Stimulated activated CD4-positive, alpha-beta T cell treated with anti-CD3 and anti-CD28 coated beads, Interleukin-12 subunit alpha, Interleukin-12 subunit beta, amount 100 ng/mL, for 48 hours (primary cell): Measurements from ENCODE around the gene ZNF322.
A peak's percentile ranks its signal among the peaks of the same experiment; 100 is the strongest.

ENCODE experiments used
- DNase-seq, 3 donors: peaks; one replicate each; pipeline ENCODE4 v3.0.0-alpha.2; 2020; ENCODE audit warnings: low read depth in 2 of 3, low spot score in 1 of 3

The ZNF322 gene

DNA sequence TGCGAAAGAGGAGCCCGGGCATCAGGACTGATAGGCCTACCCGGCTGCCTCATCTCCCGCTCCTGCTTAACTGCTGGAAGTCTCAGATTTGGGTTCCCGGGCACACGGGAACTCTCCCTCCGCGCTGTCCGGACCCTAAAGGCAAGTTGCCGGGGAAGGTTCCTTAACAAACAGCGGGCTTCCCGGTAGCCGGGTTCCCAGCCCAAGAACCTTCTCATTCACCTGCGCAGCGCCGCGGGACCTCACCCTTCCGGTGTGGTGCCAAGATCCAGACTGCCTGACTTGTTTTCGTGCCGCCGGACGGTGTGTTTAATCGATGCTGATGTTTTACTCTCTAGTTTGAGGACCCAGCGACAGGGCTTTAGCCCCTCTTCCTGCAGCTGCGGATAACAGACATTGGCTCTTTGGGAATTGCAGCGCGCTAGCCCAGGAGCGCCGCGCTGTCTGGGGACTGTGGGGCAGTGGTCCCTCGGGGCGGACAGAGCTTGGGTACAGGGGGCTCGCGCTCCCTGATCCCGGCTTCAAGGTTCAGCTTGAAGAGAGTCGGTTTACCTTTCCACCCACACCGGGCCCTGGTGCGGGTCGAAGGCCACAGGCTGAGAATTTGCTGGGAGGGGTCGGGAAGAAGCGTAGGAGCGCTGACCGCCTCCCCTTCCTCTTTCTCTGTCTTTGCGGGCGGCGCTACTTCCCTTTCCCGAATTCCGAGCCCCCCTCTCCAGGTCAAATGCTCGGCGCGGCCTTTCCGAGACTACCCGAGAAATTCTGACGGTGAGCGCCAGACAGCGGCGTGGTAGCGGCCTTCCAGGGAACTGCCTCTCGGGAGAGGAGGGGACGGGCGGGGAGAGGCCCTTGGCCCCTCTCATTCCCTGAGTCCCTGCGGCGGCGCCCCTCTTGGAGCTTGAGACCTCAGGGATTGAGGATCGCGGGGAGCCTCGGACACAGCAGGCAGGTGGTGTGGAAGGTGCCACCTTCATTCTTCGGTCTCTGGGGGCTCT is 45.6 kb downstream of the ZNF322 start:
- DNase-seq = no peak

DNA sequence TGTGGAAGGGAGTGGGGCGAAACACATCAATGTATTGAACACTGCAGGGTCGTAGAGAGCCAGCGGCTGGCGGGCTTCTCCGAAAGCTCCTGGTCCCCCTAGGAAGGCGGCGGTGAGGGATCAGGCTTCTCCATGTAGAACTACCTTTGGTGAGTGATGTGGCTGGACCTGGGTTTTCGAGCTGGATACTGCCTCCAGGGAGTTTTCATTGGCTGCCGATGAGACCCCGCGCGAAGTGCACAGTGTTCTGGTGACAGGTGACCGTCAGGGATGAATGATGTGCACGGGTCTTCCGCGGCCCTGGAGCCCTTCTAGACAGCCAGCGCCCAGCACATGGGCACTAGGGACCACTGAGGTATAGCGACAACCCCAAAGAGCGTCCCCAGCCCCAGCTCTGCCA is 46.3 kb downstream of the ZNF322 start:
- DNase-seq = no peak

DNA sequence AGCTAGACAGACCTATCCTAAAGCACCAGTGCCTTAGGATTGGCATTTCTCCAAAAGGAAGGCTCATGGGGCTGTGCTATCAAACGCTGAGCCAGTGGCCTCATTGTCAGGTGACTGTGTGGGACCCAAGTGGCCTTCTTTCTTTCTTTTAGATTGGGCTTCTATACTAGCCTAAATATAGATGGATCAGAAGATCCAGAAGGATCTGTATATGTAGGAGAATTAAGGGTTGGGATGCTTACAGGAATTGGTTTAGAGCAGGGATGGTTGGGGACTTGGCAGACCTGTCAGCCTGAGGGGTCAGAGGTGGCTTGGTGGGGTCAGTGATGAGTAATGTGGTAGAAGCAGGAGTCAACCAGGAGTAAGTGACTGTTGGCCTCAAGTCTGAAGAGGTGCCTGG is 47.9 kb downstream of the ZNF322 start:
- no peak for DNase-seq

DNA sequence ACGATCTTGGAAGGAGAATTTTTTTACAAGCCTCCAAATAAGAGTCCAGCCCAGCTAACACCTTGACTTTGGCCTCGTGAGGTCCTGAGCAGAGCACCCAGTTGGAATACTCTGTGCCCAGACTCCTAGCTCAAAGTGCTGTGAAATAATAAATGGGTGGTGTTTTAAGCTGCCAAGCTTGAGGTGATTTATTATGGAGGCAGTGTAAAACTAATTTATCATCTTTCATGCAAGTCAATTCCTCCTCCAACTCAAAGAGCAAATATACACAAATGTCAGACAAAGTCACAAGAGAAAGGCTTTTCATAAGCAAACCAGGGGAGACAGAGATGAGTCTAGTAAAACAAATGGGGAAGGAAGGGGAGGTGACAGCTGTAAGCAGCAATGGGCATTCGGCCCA is 50.1 kb downstream of the ZNF322 start:
- DNase-seq = no peak

DNA sequence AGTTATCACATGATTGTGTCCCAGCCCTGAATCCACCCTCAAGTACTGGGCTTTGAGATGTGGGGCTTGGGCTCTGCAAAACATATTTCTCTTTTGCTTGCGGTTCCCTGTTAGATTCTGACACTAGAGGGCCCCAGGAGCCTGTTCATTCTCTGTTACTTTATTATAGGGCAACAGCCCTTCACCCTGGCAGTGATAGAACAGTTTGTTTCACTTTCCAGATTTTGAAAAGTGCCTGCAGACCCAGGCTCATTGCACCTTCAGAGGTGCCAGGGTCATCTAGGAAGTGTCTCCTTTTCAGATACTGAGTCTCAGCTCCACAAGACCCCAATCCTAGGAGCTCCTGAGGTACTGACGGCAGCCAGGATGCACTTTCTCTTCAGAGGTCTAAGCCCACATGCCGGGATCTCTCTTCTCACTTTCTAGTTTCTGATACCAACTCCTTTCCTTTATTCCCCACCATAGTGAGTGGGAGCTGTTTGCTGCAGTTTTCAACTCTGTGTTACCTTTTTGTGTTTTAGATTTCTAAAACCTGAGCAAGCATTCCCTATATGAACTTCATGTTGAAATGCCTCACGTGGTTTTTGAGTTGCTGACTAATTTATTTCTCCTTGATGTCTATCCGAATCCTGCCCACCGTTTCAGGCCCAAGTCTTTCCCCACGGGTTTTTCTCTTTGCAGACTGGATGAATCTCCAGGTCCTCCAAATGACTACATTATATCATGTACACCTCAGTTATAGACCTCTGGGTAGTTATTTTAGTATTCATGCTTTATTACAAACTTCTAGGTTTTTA is 51.9 kb downstream of the ZNF322 start:
- DNase-seq = peak in 2 of 3 donors; percentile 25 to 60

DNA sequence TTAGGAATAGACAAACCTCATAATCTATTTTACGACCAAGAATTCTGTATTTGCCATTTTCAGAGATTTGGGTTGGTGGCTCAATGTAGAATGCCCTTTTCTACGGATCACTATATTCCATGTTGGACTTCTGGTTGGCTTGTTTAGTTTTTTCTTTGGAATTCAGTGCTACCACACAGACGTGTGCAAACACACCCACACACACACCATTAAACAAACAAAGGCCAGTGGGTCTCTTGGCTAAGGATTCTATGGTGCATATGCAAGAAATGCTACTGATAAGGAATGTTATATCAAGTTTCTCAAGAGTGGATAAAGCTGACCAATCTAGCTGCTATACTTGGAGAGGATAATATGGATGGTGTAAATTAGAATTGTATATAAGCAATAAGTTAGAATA is 54.7 kb downstream of the ZNF322 start:
- DNase-seq = no peak

DNA sequence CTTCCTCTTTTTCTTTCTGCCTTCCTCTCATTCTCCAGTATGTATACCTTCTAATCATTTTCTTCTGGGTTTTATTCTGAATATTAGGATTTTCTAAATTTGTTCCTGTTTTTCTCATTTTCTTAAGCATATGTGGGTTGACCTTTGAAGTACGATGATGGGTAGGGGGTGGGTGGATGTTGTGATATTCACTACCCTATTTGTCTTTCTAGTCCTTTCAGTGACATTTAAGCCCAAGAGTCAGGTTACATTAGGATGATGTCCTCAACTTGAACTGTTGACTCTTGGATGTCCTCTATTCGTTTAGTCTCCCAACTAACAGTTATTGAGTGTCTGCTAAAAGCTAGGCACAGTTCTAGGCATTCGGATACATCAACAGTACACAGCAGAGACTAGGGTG is 55.5 kb downstream of the ZNF322 start:
- DNase-seq = no peak

DNA sequence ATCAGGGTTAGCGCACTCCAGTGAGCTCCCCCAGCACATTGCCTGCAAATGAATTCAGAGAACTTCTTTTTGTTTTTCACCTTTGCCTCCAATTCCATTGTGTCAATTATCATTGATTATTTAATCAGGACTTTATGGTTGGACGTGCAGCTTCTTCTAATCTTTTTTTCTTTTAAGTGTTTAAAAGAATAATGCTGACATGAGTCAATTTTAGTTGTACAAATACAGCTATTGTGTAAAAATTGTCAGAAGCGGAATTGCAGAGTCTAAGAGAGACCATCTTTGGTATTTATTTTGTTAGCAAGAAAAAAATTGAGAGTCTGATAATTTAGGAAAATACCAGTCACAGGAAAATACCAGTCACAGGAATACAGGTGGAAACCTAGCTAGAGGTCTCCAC is 57.3 kb downstream of the ZNF322 start:
- DNase-seq = no peak

DNA sequence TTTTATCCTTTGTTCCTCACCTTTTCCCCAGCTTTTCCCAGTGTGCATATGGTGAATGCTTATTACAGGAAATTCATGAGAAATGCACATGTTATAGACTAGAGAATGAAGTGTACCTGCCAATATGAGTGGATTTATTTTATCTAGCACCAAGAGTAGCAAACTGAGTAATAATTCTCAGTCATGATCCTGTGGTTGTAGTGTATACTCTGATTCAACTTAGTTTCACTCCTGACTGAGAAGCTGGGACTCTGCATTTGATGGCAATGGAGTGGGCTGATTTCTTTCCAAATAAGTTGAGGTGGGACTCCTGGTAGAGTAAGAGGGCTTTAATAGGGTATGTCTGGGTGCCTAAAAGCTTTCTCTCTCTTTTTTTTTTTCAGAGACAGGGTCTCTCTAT is 58.8 kb downstream of the ZNF322 start:
- no peak for DNase-seq

DNA sequence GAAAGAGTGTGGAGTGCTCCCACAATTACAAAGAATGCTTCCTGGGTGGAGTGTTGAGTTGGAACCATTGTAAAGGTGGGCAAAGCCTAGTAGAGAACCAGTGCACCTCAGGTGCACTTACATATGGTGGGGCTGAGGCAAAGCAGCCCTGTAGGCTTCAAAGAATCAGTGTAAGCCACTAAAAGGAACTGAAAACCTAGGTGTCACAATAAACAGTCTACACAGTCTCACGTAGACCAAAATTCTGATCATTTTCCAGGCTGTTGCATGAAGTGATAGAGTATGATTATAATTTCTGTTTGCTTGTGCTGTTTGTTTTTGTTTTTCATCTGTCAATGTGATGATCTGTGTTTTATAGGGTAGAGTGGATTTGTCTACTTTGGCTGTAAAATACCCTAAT is 60.0 kb downstream of the ZNF322 start:
- DNase-seq = no peak

DNA sequence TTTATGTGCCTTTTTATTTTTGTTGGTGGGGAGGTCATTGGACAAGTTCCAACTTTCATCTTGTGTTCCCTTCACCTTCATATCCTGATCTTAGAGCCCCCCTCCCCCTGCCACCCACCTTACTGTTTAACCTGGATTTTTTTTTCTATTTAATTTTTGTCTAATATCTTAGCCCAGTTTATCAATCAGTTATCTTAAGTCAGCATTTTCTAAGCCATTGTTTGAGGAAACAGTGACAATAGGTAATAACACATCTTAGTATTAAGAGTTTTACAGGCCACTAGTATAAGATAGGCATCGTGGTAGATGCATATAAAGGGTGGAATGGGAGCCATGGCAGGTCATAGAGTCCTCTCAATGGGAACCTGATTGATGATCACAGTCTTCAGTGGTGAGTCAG is 60.4 kb downstream of the ZNF322 start:
- no peak for DNase-seq

DNA sequence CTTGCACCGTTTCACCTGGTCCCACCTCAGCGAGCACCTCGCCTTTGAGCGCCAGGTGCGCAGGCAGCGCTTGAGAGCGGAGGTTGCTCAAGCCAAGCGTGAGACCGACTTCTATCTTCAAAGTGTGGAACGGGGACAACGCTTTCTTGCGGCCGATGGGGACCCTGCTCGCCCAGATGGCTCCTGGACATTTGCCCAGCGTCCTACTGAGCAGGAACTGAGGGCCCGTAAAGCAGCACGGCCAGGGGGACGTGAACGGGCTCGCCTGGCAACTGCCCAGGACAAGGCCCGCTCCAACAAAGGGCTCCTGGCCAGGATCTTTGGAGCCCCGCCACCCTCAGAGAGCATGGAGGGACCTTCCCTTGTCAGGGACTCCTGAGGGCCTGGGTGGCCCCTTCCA is 61.3 kb downstream of the ZNF322 start:
- no peak for DNase-seq

DNA sequence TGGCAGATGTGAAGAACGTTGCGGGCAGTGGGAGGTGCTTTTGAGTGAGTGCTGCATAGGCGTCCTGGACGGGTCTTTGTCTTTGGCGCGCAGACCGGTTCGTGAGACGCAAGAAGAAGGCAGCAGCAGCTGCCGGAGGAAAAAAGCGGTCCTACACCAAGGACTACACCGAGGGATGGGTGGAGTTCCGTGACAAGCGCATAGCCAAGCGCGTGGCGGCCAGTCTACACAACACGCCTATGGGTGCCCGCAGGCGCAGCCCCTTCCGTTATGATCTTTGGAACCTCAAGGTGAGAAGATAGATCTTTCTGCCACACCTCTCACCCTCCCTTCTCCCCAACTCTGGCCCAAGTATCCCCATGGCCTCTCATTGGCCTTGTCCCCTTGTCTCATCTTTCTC is 61.7 kb downstream of the ZNF322 start:
- no peak for DNase-seq

DNA sequence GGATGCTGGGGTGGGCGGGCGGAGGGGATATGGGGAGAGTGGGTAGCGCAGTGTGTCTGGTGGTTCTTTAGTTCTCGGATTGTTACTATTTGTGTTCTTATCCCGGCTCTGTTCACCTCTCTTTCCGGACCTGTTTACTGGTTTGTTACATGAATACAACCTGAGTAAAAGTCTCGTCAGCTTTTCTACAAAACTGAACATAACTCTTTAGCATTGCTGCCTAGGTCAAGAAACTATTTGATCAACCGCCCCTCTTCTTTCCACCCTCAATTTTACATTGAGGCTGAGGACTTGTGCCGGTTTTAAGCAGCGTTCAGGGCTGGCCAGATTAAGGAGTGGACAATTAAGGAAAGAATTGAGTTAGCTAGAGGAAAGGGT is 62.2 kb downstream of the ZNF322 start:
- DNase-seq = no peak

DNA sequence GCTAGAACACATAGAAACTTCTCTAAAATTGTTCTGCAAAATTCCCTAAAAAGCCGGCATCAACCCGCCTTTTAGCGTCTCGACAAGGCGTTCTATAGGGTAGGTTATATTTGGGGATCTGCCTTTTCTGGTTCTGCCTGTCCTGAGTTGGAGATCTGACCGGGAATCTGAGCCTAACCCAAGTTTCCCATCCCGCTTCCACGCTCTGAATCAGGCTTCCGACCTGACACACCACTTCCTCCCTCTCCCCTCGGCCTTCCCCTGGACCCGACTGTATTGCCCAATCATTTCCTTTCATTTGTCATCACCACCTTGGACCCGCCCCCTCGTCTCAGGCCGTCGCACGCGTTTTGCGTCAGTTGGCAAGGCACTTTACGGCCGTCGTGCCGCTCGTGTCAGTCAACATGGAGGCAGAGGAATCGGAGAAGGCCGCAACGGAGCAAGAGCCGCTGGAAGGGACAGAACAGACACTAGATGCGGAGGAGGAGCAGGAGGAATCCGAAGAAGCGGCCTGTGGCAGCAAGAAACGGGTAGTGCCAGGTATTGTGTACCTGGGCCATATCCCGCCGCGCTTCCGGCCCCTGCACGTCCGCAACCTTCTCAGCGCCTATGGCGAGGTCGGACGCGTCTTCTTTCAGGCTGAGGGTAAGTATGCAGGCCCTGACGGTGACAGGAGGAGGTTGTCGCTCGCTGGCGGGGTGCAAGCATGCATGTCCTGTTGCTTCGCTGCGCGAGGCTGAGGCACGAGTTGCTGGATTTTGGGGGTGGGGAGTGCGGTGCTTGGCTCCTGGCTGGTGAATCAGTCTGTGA is 62.8 kb downstream of the ZNF322 start, which contains the start of gene ABT1:
TSS of gene ABT1 (plus strand) at position 375 of the 810 bp plus-strand sequence. CDS start at position 405, 30 bp downstream.
- peak; percentile 94 to 97 (median 95) for DNase-seq

DNA sequence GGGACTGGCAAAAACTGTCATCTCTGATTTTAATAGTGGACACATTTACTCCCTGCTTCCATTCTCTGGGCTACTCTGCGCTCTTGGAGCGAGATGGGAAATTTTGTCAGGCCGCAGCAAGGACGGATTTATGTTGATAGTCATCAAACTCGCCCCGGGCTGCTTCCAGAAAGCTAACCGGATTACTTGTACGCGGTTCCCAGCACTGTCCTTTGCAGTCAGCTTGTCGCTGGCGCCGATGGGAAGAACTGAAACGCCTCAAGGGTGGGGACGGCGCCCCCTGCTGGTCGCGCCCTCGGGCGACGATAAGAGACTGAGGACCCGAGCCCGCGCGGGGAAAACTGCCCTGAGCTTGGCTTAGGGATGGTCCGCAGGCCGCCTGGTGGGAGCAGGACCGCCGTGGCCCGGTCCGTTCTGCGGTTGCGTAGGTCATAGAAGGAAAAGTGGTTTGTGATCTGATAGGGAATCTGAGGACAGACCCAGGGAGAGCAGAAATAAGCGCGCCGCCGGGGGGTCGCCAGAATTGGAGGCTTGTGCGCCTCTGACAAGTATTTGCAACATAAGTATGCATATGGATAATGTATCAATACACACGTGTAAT is 63.8 kb downstream of the ZNF322 start:
- DNase-seq = peak; percentile 81 to 86 (median 85)

DNA sequence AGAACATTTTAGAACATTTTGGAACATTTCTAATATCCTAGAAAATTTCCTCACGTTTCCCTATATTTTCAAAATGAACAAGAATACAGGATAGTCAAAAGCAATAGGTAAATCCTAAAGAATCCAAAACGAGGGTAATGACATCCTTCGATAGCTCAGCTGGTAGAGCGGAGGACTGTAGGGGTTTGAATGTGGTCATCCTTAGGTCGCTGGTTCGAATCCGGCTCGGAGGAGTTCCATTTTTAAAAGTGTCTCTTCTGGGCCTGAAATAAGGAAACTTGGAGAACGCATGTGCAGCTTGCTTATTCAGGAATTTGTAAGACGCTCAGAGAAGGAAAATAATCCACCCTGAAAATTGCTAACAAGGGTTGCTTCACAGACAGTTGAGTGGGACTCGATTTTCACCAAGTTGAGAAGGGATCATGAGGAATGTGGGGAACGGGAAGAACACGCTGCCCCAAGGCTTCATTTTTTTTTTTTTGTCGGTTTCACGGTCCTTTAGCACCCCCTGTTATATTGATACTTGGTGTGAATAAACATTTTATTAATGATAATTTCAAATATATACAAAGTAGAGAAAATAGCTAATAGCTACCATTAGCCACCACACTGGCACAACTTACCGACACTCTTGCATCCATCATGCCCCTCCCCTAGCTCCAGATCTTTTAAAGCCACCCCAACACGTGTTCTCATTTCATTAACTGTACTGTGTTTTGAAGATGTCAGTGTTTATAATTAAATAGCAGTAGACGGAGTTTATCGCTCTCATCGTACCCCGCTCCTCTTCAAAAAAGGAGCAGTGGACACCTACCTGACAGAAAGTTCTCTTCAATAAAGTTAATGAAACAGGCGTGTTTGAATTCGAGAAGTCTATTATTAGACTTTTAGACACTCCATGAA is 64.6 kb downstream of the ZNF322 start:
- DNase-seq = peak; percentile 47 to 65 (median 63)

DNA sequence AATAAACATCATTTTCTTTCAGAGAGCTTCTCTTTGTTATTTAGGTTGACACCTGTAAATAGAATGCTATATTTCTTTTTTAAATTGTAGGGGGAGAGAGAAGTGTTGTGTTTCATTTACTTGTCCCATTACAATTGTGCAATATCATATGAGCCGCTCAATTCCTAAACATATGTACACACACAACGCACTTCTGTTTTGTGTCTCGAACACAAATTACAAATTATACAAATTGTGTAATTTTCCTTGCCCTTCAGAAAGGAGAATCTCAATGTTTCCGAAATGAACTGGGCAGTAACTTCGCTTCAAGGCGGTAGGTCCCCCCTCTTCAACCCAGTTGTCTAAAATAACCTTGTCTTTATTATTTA is 65.4 kb downstream of the ZNF322 start:
- no peak for DNase-seq

DNA sequence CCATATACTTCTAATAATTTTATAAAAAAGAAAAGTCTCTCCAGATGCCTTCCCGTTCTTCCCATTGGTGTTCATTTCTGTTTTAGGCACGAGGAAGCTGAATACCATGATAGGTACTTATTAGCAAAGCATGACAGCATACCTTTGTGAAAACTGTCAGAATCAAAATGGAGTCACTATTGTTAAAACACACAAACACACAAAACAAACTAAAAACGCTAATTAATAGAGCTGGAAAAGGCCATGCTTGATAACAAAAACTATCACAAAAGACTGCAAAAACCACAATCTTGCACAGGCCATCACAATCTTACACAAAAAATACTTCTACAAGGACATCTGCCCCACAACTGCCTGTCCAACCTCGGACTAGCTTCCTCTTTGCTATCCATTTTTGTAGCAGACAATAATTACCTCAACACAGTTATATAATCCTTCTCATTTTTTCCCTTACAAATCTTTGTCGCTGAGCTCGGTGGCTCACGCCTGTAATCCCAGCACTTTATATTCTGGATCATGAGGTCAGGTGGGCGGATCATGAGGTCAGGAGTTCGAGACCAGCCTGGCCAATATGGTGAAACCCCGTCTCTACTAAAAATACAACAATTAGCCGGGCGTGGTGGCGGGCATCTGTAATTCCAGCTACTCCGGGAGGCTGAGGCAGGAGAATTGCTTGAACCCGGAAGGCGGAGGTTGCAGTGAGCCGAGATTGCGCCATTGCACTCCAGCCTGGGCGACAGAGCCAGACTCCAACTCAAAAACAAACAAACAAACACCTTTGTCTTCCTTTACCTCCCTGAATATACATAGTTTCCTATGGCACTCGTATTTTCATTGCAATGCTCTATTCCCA is 66.0 kb downstream of the ZNF322 start:
- DNase-seq = no peak
